SW480 (cell line): ENCODE measurements around the gene LRRC27.

ENCODE experiments used
- DNase-seq: peaks from one replicate; pipeline ENCODE4 v3.0.0-alpha.2; 2016; ENCODE audit warnings: low spot score

LRRC27 gene

GRCh38 chr10:132402781-132403241, 70.8 kb downstream of the LRRC27 start:
- no peak for DNase-seq

GRCh38 chr10:132403511-132404168, 71.6 kb downstream of the LRRC27 start:
- no peak for DNase-seq

- DNase-seq: no peak
Measured at GRCh38 chr10:132404169-132404880, 72.3 kb downstream of the LRRC27 start.

GRCh38 chr10:132404911-132405462, 73.0 kb downstream of the LRRC27 start:
- DNase-seq: no peak

- no peak for DNase-seq
Measured at GRCh38 chr10:132405463-132405991, 73.5 kb downstream of the LRRC27 start.

GRCh38 chr10:132406181-132406580, 74.2 kb downstream of the LRRC27 start:
- no peak for DNase-seq

GRCh38 chr10:132406750-132407149, 74.8 kb downstream of the LRRC27 start:
- no peak for DNase-seq

GRCh38 chr10:132407243-132407746, 75.3 kb downstream of the LRRC27 start:
- no peak for DNase-seq

- no peak for DNase-seq
Measured at GRCh38 chr10:132407846-132408278, 75.9 kb downstream of the LRRC27 start.

- DNase-seq: no peak
Measured at GRCh38 chr10:132408367-132408781, 76.4 kb downstream of the LRRC27 start.

GRCh38 chr10:132408823-132409666, 77.1 kb downstream of the LRRC27 start:
- DNase-seq: no peak

- no peak for DNase-seq
Measured at GRCh38 chr10:132409667-132410028, 77.7 kb downstream of the LRRC27 start.

GRCh38 chr10:132410056-132410778, 78.2 kb downstream of the LRRC27 start:
- DNase-seq: no peak

- DNase-seq: no peak
Measured at GRCh38 chr10:132410779-132411532, 79.0 kb downstream of the LRRC27 start.

- no peak for DNase-seq
Measured at GRCh38 chr10:132411561-132412253, 79.7 kb downstream of the LRRC27 start.

- no peak for DNase-seq
Measured at GRCh38 chr10:132412316-132413192, 80.6 kb downstream of the LRRC27 start.

- DNase-seq: no peak
Measured at GRCh38 chr10:132413226-132414205, 81.5 kb downstream of the LRRC27 start.
